Spleen (tissue), 7 donors: ENCODE data around the gene JMJD1C.

Experiments
- CTCF ChIP-seq, 11 experiments: fragments of 200-600 bp in 7 of 11; fragments of 450-650 bp in 4 of 11; sonication (generic) in 4 of 11; IDR thresholded peaks in 8 of 11; conservative IDR thresholded peaks in 3 of 11; 1 replicate in 7 of 11; 2 replicates in 4 of 11; pipeline versions ENCODE4 v1.4.0 to v1.8.0; 2016 to 2021; ENCODE audit warnings: antibody characterized with exemption in 11 of 11, inconsistent platforms in 4 of 11, mild to moderate bottlenecking in 1 of 11
- POLR2A ChIP-seq, 3 donors: fragments of 450-650 bp; IDR thresholded peaks; one replicate each; pipeline ENCODE4 v1.5.1; 2017; ENCODE audit warnings: antibody characterized with exemption in 3 of 3, mild to moderate bottlenecking in 1 of 3
- donor health status: DM: no; HTN: no; CAD: no; lungs with moderate emphysema.
- donor health status: DM: no; HTN: no; CAD: no.
- donor health status: DM: no; HTN: no; CAD: no.

GRCh38 chr10:63304146-63304545 is 161.6 kb downstream of the JMJD1C start:
- TF ChIP-seq CTCF (IDR thresholded peaks at IDR 0.05 in 8 of 11, conservative IDR thresholded peaks at IDR 0.05 in 3 of 11) (no peak), POLR2A (IDR thresholded peaks at IDR 0.05) (no peak)
